ENCODE results near the gene CLK3. TPM values are rescaled to one million over a fixed set of nuclear protein-coding genes. Genes with fewer than 3 reads are reported as not detected.

Gene CLK3
- total RNA-seq, 1 donor from 2014 or later: 73.6 TPM

DNA sequence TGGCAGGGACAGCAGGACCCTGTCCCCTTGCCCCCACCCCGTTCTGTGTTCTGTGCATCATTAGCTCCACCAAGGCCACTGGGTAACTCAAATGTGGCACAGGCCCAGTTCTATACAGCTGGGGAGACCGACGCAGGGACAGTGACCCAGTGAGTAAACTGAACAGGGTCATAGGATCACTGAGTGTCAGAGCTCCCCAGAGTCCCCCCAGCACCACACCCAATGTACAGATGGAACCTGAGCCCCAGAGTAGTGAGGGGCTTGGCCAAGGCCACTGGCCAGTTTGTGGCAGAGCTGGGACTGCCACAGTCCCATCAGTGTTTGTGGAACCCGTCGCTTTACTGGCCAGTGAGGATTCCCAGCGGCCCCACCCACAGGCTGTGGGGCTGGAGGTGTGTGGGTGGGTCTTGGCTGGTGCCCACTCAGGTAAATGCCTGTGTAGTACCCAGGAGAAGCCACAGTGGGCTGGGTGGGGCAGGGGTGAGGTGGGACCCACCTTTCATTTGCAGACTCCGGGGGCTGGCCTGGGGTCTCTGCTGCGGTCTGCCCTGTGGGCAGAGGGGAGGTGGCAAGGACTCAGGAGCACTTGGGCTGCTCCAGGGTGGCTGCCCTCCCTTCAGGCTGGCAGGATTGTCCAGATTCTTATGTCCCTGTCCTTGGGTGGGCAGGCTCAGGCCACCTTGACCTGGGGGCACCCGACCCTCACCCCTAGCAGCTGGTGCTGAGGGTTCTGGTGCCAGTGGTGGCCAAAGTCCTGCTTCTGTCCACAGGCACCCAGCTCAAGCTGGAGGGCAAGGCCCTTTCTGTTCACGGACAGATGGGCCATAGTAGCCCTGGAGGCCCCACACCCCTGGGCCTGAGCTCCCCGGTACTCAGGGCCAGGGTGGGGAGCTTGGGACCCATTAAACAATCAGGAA, 11.6 kb upstream of the CLK3 start:
- Mint-ChIP-seq H3K9me3 (no peaks in the 10 kb centered on the region), H3K27me3 (no peaks in the 10 kb centered on the region), H3K4me1 (ENCODE audit: unreplicated experiment) (no peaks in the 10 kb centered on the region), H3K27ac (no peak overlapping the region), H3K36me3 (no peaks in the 10 kb centered on the region), H3K4me3 (no peak overlapping the region)
- no peak for DNase-seq (ENCODE audit: extremely low spot score, unreplicated experiment)
- TF ChIP-seq, protein P1, sequence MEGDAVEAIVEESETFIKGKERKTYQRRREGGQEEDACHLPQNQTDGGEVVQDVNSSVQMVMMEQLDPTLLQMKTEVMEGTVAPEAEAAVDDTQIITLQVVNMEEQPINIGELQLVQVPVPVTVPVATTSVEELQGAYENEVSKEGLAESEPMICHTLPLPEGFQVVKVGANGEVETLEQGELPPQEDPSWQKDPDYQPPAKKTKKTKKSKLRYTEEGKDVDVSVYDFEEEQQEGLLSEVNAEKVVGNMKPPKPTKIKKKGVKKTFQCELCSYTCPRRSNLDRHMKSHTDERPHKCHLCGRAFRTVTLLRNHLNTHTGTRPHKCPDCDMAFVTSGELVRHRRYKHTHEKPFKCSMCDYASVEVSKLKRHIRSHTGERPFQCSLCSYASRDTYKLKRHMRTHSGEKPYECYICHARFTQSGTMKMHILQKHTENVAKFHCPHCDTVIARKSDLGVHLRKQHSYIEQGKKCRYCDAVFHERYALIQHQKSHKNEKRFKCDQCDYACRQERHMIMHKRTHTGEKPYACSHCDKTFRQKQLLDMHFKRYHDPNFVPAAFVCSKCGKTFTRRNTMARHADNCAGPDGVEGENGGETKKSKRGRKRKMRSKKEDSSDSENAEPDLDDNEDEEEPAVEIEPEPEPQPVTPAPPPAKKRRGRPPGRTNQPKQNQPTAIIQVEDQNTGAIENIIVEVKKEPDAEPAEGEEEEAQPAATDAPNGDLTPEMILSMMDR (conservative IDR thresholded peaks at IDR 0.05): no peak

DNA sequence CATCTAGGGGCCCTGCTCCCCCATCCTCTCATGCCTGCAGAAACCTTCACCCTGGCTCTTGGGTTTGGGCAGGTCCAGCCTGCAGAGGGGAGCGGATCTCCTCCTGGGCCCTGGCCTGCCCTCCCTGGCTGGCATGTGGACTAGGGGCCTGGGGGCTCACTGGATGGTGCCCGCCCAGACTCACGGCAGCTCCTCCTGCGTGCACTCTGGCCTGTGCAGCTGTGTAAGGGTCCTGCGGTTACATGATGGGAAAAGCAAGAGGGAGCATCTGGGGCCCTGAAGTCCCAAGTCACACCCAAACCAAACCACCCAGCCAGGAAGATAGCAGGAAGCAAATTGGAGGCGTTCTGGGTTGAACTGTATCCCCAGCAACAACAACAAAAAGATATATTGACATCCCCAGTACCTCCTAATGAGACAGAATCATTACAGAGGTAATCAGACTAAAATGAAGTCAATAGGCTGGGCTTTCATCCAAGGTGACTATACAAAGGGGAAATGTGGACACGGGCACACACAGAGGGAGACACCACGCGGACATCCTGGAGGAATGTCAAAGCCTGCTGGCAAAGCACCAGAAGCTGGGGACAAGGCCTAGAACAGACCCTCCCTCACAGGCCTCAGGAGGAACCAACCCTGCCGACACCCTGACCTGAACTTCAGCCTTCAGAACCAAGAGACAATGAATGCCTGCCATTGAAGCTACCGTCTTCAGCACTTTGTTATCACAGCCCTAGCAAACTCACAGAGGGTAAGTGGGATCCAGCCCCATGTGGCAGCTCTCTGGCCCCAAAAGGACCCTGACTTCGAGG, 10.4 kb upstream of the CLK3 start:
- Mint-ChIP-seq H3K4me1 (ENCODE audit: unreplicated experiment) (no peaks in the 10 kb centered on the region), H3K9me3 (no peaks in the 10 kb centered on the region), H3K36me3 (no peaks in the 10 kb centered on the region), H3K27ac (no peak overlapping the region), H3K27me3 (no peaks in the 10 kb centered on the region), H3K4me3 (no peak overlapping the region)
- no peak for DNase-seq (ENCODE audit: extremely low spot score, unreplicated experiment)
- TF ChIP-seq, protein P1 (conservative IDR thresholded peaks at IDR 0.05): no peak

DNA sequence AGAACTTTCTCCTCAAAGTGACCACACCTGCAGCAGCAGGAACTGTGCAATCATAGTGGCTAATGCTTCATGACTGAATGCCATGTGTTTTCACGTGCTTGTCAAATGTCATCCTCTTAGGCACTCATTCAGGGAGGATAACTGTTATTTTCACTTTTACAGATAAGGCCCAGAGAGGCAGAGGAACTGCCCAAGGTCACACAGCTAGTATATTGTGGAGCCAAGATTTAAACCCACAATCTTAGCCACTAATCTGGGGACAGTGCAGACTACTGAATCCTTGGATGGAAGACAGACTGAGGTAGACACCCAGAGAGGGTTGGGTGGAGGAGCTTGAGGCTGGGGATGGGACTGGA, 9.9 kb upstream of the CLK3 start:
- Mint-ChIP-seq H3K4me3 (no peak overlapping the region), H3K9me3 (no peaks in the 10 kb centered on the region), H3K36me3 (no peaks in the 10 kb centered on the region), H3K27me3 (no peaks in the 10 kb centered on the region), H3K27ac (no peak overlapping the region), H3K4me1 (ENCODE audit: unreplicated experiment) (no peaks in the 10 kb centered on the region)
- no peak for DNase-seq (ENCODE audit: extremely low spot score, unreplicated experiment)
- TF ChIP-seq, protein P1 (conservative IDR thresholded peaks at IDR 0.05): no peak

DNA sequence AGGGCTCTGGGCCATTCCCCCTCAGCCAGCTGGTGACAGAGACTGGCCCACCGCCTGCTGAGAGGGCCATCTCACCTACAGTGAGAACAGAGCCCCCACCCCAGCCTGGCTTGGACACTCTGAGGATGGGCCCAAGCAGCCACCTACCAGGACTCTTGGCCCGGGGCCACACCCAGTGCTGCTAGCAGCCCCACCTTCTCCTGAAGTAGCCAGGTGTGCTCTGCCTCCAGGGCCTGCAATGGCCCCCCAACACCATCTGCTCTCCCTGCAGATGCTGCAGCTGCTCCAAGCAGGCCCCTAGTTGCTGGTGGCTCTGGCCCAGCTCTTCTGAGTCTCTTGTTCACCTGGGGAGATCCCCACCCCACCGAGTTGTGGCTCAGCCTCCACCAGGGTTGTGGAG, 6.8 kb upstream of the CLK3 start:
- TF ChIP-seq, protein P1 (conservative IDR thresholded peaks at IDR 0.05): no peak
- Mint-ChIP-seq H3K27me3 (peaks cover 4% of the 10 kb centered on the region), H3K4me1 (ENCODE audit: unreplicated experiment) (no peaks in the 10 kb centered on the region), H3K36me3 (no peaks in the 10 kb centered on the region), H3K27ac (no peak overlapping the region), H3K9me3 (no peaks in the 10 kb centered on the region), H3K4me3 (no peak overlapping the region)
- DNase-seq (ENCODE audit: extremely low spot score, unreplicated experiment): no peak

DNA sequence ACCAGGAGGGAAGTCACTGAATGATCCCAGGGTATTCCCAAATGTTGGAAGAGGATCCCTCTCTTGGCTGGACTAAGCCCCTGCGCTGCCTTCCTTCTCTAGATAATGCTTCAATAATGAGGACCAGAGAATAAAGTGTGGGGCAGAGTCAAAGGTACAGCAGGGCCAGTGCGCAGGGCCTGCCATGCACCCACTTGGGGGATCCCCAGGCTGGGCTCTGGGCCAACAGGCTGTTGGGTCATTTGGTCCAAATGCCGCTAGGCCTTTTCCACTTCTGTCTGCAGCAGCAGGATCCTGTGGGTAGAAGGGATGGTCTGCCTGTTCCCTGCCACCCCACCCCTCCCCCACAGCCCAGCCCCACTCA, 5.7 kb upstream of the CLK3 start:
- Mint-ChIP-seq H3K4me1 (ENCODE audit: unreplicated experiment) (no peaks in the 10 kb centered on the region), H3K27ac (no peak overlapping the region), H3K9me3 (no peaks in the 10 kb centered on the region), H3K36me3 (no peaks in the 10 kb centered on the region), H3K27me3 (peaks cover 4% of the 10 kb centered on the region), H3K4me3 (no peak overlapping the region)
- no peak for DNase-seq (ENCODE audit: extremely low spot score, unreplicated experiment)
- TF ChIP-seq, protein P1 (conservative IDR thresholded peaks at IDR 0.05): no peak
